OCI-LY3 (cell line): ENCODE measurements around the gene TNFRSF8.

Source experiments
- H2AFZ ChIP-seq: fragments of 200-600, 300-600 bp; shearing (Covaris generic); 2 replicates; pipeline ENCODE4 v1.6.0; 2014; ENCODE audit warnings: antibody characterized with exemption, low read depth, low read length
- H3K27ac ChIP-seq: fragments of 200-600, 300-600 bp; sonication (generic); 2 replicates; pipeline ENCODE4 v1.5.1; 2014; ENCODE audit warnings: mild to moderate bottlenecking, low read length, moderate library complexity, mixed read lengths
- H3K27me3 ChIP-seq: fragments of 200-600, 300-600 bp; sonication (generic); 2 replicates; pipeline ENCODE4 v1.6.1; 2014; ENCODE audit warnings: low read depth, low read length, mixed read lengths
- H3K36me3 ChIP-seq: fragments of 200-600, 300-600 bp; sonication (generic); replicated peaks from 2 replicates; pipeline ENCODE3; 2014; ENCODE audit warnings: low read depth, low read length, mixed read lengths
- H3K4me1 ChIP-seq: fragments of 300-600, 200-600 bp; sonication (generic); 2 replicates; pipeline ENCODE4 v1.6.1; 2014; ENCODE audit warnings: low read length, mixed read lengths
- H3K4me2 ChIP-seq: fragments of 200-600, 300-600 bp; sonication (generic); 2 replicates; pipeline ENCODE4 v1.6.1; 2014; ENCODE audit warnings: low read length, mixed read lengths
- H3K4me3 ChIP-seq: fragments of 300-600, 200-600 bp; sonication (generic); 2 replicates; pipeline ENCODE4 v1.5.1; 2014; ENCODE audit warnings: antibody characterized with exemption, mild to moderate bottlenecking, low read length, moderate library complexity
- H3K79me2 ChIP-seq: fragments of 300-600, 200-600 bp; shearing (Covaris generic); 2 replicates; pipeline ENCODE4 v1.6.1; 2014; ENCODE audit warnings: mild to moderate bottlenecking, low read length, mixed read lengths
- H3K9ac ChIP-seq: fragments of 300-600, 200-600 bp; shearing (Covaris generic); 2 replicates; pipeline ENCODE4 v1.6.0; 2014; ENCODE audit warnings: mild to moderate bottlenecking, low read length, moderate library complexity
- H3K9me3 ChIP-seq: fragments of 200-600, 300-600 bp; shearing (Covaris generic); 2 replicates; pipeline ENCODE4 v1.6.1; 2014; ENCODE audit warnings: low read length, mixed read lengths; ENCODE audit not compliant: insufficient read depth
- H4K20me1 ChIP-seq: fragments of 200-600, 300-600 bp; sonication (generic); 2 replicates; pipeline ENCODE4 v1.6.1; 2016; ENCODE audit warnings: low read length, mixed read lengths; ENCODE audit not compliant: insufficient read depth
- CTCF ChIP-seq: fragments of 200-600, 300-600 bp; sonication (generic); IDR thresholded peaks from 2 replicates; pipeline ENCODE4 v1.5.1; 2014; ENCODE audit warnings: antibody characterized with exemption, low read length, low read depth
- EZH2phosphoT487 ChIP-seq: fragments of 200-600 bp; shearing (Covaris generic); IDR thresholded peaks from 2 replicates; pipeline ENCODE4 v1.6.1; 2018; ENCODE audit warnings: antibody characterized with exemption, mixed run types, low read depth

Gene TNFRSF8

GRCh38 chr1:12177999-12178441 lies 114.9 kb downstream of the TNFRSF8 start:
- H3K9ac ChIP-seq: no peak overlapping the region
- peaks cover 18% of the 10 kb centered on the region for H3K36me3 ChIP-seq
- H3K4me2 ChIP-seq: no peak overlapping the region
- no peaks in the 10 kb centered on the region for H3K27me3 ChIP-seq
- H2AFZ ChIP-seq: no peak overlapping the region
- peaks cover 91% of the 10 kb centered on the region for H3K79me2 ChIP-seq
- no peak overlapping the region for H3K4me3 ChIP-seq
- TF ChIP-seq CTCF: no peak
- TF ChIP-seq EZH2phosphoT487: no peak
- H4K20me1 ChIP-seq: peaks cover 95% of the 10 kb centered on the region
- no peaks in the 10 kb centered on the region for H3K9me3 ChIP-seq
- peaks cover 32% of the 10 kb centered on the region for H3K4me1 ChIP-seq
- H3K27ac ChIP-seq: no peak overlapping the region

- Histone ChIP-seq H3K27ac (no peak overlapping the region), H4K20me1 (peaks cover 93% of the 10 kb centered on the region), H3K9me3 (no peaks in the 10 kb centered on the region), H3K27me3 (no peaks in the 10 kb centered on the region), H3K4me1 (peaks cover 30% of the 10 kb centered on the region), H2AFZ (no peak overlapping the region), H3K79me2 (peaks cover 88% of the 10 kb centered on the region), H3K36me3 (peaks cover 15% of the 10 kb centered on the region), H3K4me3 (no peak overlapping the region), H3K9ac (no peak overlapping the region), H3K4me2 (no peak overlapping the region)
- TF ChIP-seq EZH2phosphoT487 (no peak), CTCF (no peak)
Observed at GRCh38 chr1:12178511-12178910, 115.4 kb downstream of the TNFRSF8 start.

DNA sequence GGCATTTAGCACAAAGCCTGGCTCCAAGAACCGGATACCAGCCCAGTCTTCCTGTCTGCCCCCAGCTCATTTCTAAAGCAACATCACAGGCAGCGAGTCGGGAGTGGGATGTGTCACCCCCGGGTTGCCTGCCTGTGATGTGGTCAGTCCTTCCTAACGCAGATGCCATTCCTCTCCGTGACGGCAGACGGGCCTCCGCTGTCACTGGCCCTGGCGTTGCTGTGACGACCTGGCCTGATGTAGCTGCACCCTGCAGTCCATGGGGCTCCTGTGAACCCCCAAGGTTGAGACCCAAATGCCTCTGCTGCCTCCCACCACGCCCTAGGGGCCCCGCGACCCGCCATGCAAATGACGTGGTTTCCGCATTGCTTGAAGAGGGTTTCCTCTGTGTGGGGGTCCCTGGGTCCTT lies 116.0 kb downstream of the TNFRSF8 start:
- no peak overlapping the region for H3K9ac ChIP-seq
- no peak overlapping the region for H3K4me2 ChIP-seq
- no peaks in the 10 kb centered on the region for H3K27me3 ChIP-seq
- peaks cover 87% of the 10 kb centered on the region for H3K79me2 ChIP-seq
- TF ChIP-seq EZH2phosphoT487 (no peak), CTCF (no peak)
- H2AFZ ChIP-seq: no peak overlapping the region
- H3K27ac ChIP-seq: no peak overlapping the region
- H4K20me1 ChIP-seq: peaks cover 94% of the 10 kb centered on the region
- no peaks in the 10 kb centered on the region for H3K9me3 ChIP-seq
- no peak overlapping the region for H3K4me3 ChIP-seq
- H3K4me1 ChIP-seq: peaks cover 32% of the 10 kb centered on the region
- peaks cover 15% of the 10 kb centered on the region for H3K36me3 ChIP-seq

DNA sequence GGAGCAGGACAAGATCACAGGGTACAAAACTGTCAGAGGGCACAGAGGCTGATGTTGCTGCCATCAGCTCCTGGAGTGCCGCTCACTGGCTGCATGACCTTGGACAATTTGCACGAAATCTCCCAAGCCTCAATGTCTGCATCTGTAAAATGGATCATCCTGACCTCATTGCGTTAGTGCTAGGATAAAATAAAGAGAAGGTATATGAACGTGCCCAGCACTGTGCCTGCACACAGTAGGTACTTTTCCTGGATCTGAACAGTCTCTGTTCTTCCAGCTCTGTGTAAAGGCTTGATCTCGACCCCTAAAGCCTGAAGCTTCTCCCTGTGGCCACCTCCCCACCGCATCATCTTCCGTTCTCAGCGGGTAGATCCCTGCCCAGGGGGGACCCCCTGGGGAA lies 116.6 kb downstream of the TNFRSF8 start:
- Histone ChIP-seq H3K4me1 (peaks cover 35% of the 10 kb centered on the region), H2AFZ (no peak overlapping the region), H3K79me2 (peaks cover 88% of the 10 kb centered on the region), H3K27ac (no peak overlapping the region), H3K36me3 (peaks cover 12% of the 10 kb centered on the region), H3K9me3 (no peaks in the 10 kb centered on the region), H3K4me2 (no peak overlapping the region), H4K20me1 (peaks cover 94% of the 10 kb centered on the region), H3K9ac (no peak overlapping the region), H3K27me3 (no peaks in the 10 kb centered on the region), H3K4me3 (no peak overlapping the region)
- no peak for TF ChIP-seq CTCF
- TF ChIP-seq EZH2phosphoT487: no peak
